GM12873 (cell line): ENCODE measurements around the gene SIAE.

Experiments used
- TF ChIP-seq, protein P1 (sequence below): IDR thresholded peaks from 2 replicates; pipeline ENCODE4 v1.5.1; 2012; ENCODE audit warnings: low read depth, mild to moderate bottlenecking, moderate library complexity, low read length, control low read depth; ENCODE audit not compliant: insufficient read depth; ENCODE audit errors: missing control alignments

SIAE gene, protein sequence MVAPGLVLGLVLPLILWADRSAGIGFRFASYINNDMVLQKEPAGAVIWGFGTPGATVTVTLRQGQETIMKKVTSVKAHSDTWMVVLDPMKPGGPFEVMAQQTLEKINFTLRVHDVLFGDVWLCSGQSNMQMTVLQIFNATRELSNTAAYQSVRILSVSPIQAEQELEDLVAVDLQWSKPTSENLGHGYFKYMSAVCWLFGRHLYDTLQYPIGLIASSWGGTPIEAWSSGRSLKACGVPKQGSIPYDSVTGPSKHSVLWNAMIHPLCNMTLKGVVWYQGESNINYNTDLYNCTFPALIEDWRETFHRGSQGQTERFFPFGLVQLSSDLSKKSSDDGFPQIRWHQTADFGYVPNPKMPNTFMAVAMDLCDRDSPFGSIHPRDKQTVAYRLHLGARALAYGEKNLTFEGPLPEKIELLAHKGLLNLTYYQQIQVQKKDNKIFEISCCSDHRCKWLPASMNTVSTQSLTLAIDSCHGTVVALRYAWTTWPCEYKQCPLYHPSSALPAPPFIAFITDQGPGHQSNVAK

DNA sequence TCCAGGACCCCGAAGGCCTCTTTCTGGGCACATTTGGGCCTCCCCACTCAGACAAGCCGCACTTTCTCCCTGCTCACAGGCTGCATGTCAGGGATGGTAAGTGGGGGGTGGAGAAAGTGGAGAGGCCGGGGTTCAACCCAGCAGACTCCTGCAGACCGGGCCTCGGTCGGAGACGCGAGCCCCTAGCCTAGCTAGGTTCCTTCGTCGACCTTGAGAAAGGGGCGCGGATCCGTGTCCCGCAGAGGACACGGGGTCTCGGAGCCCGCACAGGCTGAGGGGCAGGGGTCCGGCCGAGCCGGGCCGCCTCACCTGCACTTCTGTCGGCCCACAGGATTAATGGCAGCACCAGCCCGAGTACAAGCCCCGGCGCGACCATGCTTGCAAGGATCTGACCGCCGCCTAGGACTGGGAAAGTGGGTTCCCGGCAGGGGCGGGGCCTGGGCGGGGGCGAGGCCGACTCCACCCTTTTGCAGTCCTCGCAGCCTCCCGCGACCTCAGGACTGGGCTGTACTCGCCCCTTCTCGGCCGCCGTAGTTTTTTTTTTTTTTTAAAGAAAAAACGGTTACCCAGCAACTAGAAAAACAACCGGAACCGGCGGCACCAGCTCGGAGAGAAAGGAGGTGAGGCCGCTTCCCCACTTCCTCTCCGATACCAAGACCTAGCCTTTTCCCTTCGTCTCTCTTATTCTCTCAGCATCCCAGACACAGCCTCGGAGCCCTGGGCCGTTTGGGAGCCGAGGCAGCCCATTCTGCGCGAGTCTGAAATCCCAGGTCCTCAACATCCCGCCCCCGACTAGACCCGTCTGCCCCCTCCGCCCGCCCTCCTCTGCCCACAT is at the start of gene SIAE, which contains the start of gene SPA17:
SIAE (minus strand) TSS at position 407 of the 835 bp plus-strand sequence; CDS start at position 376, 31 bp downstream.
SPA17 (plus strand) TSS at position 572 of the 835 bp plus-strand sequence. CDS start 1,361 bp downstream, outside the sequence.
- TF ChIP-seq, protein P1, sequence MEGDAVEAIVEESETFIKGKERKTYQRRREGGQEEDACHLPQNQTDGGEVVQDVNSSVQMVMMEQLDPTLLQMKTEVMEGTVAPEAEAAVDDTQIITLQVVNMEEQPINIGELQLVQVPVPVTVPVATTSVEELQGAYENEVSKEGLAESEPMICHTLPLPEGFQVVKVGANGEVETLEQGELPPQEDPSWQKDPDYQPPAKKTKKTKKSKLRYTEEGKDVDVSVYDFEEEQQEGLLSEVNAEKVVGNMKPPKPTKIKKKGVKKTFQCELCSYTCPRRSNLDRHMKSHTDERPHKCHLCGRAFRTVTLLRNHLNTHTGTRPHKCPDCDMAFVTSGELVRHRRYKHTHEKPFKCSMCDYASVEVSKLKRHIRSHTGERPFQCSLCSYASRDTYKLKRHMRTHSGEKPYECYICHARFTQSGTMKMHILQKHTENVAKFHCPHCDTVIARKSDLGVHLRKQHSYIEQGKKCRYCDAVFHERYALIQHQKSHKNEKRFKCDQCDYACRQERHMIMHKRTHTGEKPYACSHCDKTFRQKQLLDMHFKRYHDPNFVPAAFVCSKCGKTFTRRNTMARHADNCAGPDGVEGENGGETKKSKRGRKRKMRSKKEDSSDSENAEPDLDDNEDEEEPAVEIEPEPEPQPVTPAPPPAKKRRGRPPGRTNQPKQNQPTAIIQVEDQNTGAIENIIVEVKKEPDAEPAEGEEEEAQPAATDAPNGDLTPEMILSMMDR: no peak

DNA sequence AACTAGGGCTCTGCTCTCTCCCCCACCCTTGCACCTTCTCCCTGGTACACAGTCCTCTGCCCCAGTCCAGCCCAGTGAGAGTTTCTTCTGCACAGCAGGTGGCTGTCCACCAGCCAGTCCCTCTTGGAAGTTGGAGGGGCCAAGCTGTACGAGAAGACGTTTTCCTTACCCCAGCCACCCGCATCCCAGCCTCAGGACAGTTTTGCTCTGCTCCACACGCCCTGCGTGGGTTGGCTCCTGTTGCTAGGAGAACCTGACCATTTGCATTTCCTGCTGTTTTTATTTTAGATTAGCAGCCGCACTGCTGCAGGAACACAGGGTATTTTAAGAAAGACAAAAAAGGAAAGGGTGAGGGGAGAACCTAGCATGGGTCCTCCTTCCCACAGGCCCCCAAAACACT is 48.6 kb upstream of the SIAE start:
- TF ChIP-seq, protein P1: no peak

DNA sequence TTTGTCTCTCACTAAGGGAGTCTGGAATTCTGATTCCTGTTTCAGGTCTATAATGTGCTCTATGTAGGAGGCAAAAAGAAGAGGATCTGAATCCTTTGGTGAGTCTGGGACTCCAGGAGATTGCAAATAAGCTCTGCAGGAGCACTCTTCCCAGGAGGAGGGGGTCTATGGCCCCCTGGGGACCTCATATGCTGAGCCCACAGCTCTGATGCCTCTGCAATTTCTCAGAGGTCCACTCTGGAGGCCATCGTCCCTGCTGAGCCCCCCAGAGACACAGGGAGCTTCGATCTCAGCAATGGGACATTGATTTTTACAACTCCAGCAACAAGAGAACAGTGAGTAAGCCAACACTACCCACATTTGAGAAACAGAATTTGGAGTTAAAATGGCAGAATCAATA is 46.0 kb upstream of the SIAE start:
- TF ChIP-seq, protein P1: no peak

DNA sequence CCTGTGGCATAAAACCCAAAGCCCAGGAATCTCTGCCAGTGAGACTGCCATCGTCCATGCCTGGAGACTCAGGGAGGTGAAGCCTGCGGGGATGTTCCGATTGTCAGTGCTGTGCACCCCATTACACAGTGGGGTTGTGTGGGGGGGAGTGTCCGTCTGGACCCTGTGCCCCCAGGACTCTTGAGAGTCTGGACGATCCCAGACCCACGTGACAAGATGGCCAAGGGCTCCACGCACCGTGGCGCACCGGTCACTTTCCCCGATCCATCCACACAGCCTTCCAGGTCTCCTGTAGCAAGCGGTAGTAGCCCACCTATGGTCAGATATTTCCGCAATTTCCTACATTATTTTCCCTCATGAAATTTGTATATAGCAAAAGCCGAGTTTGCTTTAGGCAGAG is 45.3 kb upstream of the SIAE start:
- TF ChIP-seq, protein P1: no peak

DNA sequence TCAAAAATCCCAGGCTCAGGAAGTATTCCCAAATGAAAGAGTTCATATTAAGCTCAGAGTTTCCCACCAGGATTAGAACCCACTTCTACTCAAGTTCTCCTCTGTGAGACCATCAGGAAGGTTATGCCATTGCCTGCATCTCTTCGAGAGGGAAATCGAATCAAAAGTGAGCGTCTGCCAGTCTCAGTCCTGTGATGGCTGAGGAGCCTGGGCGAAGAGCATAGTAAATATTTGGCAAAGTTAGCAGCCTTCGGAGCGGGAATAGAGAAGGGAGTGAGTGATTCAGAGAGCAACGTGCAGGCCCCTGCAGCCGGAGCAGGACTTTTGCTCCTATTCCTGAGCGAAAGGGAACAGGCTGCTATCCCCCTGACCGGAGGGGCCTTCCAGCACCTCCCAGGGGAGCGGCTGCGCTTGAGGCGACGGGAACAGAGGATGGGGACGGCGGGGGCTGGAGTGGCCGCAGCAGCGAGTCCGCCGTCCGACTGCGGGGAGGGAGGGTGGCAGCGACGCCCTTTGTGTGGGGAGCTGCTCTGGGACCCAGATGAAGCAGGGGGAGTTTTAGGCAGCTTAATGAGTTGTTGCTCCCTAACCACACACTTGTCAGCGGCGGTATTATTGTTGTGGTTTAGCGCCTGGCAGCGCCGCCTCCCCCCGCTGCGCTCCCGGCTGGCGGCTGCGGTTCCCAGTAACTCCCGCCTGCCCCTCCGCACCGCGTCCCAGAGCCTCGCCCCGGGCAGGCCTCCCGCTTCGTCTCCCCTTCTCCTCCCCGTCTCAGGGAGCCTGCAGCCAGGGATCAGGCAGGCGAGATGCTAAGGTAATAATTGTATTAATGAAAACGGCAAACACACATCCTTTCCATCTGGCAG is 44.5 kb upstream of the SIAE start:
- TF ChIP-seq, protein P1: no peak

DNA sequence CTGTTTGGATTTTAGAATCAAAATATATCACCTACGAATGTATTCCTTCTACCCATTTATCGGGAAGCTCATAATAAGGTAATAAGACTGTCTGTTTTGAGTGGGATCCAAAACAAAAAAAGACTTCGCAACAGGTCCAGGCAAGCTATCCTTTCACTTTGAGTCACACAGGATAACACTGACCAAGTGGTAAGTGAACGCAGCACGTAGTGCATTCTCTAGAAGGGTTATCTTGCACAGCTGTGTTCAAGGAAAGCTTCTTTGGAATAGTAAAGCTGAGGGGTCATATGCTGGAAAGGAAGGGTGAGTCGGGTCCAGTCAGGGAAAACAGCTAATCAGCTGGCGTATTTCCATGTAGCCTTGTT is 43.9 kb upstream of the SIAE start:
- TF ChIP-seq, protein P1: no peak
